Lung (tissue), 12 donors: ENCODE results near the gene DNAH3. TPM values are rescaled to one million over a fixed set of nuclear protein-coding genes. Genes with fewer than 3 reads are reported as not detected.

Source experiments
- ATAC-seq: fragments of 200-7000 bp; cut with Tn5 transposase; one replicate; pipeline ENCODE4 v1.9.1; 2020; ENCODE audit warnings: moderate number of reproducible peaks; ENCODE audit not compliant: insufficient read depth, low FRiP score
- DNase-seq, 3 donors: peaks; one replicate each; pipeline ENCODE4 v3.0.0-alpha.2; 2013 to 2017
- H3K27ac ChIP-seq, 2 donors: one replicate each; pipeline ENCODE4 v1.5.1; 2013; ENCODE audit warnings: mild to moderate bottlenecking in 2 of 2, moderate library complexity in 2 of 2, control low read depth in 1 of 2, inconsistent platforms in 1 of 2, low read depth in 1 of 2, low read length in 1 of 2
- H3K27me3 ChIP-seq, 3 donors: one replicate each; pipeline ENCODE4 v1.5.1; 2013; ENCODE audit warnings: low read length in 2 of 3; ENCODE audit not compliant: control insufficient read depth in 3 of 3, insufficient read depth in 3 of 3
- H3K36me3 ChIP-seq, 4 donors: one replicate each; pipeline ENCODE4 v1.5.1; 2013; ENCODE audit warnings: low read length in 4 of 4, mild to moderate bottlenecking in 1 of 4, moderate library complexity in 1 of 4; ENCODE audit not compliant: control insufficient read depth in 4 of 4, insufficient read depth in 4 of 4
- H3K4me1 ChIP-seq, 5 donors: one replicate each; pipeline ENCODE4 v1.5.1; 2013; ENCODE audit warnings: low read length in 5 of 5, mild to moderate bottlenecking in 2 of 5, moderate library complexity in 1 of 5; ENCODE audit not compliant: control insufficient read depth in 5 of 5, insufficient read depth in 5 of 5
- H3K4me3 ChIP-seq: one replicate; pipeline ENCODE4 v1.5.1; 2013; ENCODE audit warnings: mild to moderate bottlenecking, control low read depth, moderate library complexity
- H3K9ac ChIP-seq, 2 donors: one replicate each; pipeline ENCODE4 v1.5.1; 2013; ENCODE audit warnings: low read length in 2 of 2, control low read depth in 1 of 2; ENCODE audit not compliant: insufficient read depth in 1 of 2
- H3K9me3 ChIP-seq, 4 donors: one replicate each; pipeline ENCODE4 v1.5.1; 2013; ENCODE audit warnings: low read length in 3 of 4, mild to moderate bottlenecking in 1 of 4, moderate library complexity in 1 of 4; ENCODE audit not compliant: control insufficient read depth in 4 of 4, insufficient read depth in 3 of 4
- WGBS, 2 donors: extraction: QIAGEN DNeasy Blood & Tissue Kit; methylation state at CpG; one replicate each; pipeline ENCODE4 v1.1.7; 2013; 5-methylcytosine and 5-hydroxymethylcytosine counted together
- polyA plus RNA-seq, 2 donors: library from polyadenylated mRNA; stranded (reverse); fragments of 200-250 nt; gene quantifications; one replicate each; pipeline ENCODE4 v1.2.1, GENCODE V29; 2013
- total RNA-seq, 2 donors: library from RNA; depleted of rRNA in 1 of 2; stranded (reverse); fragments of >200 nt in 1 of 2; gene quantifications; one replicate each; pipeline ENCODE4 v1.2.1, GENCODE V29; 2014 to 2021
- TF ChIP-seq, protein P1 (sequence below): IDR thresholded peaks from 2 replicates; pipeline ENCODE4 v1.5.1; 2012; ENCODE audit warnings: mild to moderate bottlenecking; ENCODE audit errors: control extremely low read depth, extremely low read depth
- donor health status: control.
- donor health status: control.
- donor health status: Bipolar disorder and iron deficiency.
- donor health status: healthy.
- donor health status: DM: yes; HTN: yes; CAD: no.

Gene DNAH3
- total and polyA plus RNA-seq, 4 donors = 1.0 to 24.1 (median 12.8) TPM

DNA sequence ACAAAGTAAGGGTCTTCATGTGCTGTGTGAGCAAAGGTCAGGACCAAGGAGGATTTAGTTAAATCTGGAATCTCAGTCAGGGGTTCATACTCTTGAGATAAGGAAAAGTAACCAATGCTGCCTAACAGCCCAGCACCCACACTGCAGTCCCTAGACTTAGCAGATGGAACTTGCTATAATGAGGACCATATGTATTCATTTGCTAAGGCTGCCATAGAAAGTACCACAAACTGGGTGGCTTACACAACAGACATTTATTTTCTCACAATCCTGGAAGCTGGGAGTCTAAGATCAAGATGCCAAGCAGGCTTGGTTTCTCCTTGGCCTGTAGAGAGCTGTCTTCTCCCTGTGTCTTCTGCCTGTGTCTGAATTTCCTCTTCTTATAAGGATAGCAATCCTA lies 40.0 kb upstream of the DNAH3 start:
- Histone ChIP-seq H3K9me3 (peaks cover 0 to 6% (median 1%) of the 10 kb centered on the region in 4 donors), H3K9ac (no peak overlapping the region), H3K36me3 (no peaks in the 10 kb centered on the region), H3K4me3 (no peak overlapping the region), H3K4me1 (peaks cover 0 to 1% (median 0%) of the 10 kb centered on the region in 5 donors), H3K27me3 (peaks cover 0 to 3% (median 2%) of the 10 kb centered on the region in 3 donors), H3K27ac (no peak overlapping the region)
- DNase-seq = no peak
- TF ChIP-seq, protein P1, sequence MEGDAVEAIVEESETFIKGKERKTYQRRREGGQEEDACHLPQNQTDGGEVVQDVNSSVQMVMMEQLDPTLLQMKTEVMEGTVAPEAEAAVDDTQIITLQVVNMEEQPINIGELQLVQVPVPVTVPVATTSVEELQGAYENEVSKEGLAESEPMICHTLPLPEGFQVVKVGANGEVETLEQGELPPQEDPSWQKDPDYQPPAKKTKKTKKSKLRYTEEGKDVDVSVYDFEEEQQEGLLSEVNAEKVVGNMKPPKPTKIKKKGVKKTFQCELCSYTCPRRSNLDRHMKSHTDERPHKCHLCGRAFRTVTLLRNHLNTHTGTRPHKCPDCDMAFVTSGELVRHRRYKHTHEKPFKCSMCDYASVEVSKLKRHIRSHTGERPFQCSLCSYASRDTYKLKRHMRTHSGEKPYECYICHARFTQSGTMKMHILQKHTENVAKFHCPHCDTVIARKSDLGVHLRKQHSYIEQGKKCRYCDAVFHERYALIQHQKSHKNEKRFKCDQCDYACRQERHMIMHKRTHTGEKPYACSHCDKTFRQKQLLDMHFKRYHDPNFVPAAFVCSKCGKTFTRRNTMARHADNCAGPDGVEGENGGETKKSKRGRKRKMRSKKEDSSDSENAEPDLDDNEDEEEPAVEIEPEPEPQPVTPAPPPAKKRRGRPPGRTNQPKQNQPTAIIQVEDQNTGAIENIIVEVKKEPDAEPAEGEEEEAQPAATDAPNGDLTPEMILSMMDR = no peak
- no peak for ATAC-seq

DNA sequence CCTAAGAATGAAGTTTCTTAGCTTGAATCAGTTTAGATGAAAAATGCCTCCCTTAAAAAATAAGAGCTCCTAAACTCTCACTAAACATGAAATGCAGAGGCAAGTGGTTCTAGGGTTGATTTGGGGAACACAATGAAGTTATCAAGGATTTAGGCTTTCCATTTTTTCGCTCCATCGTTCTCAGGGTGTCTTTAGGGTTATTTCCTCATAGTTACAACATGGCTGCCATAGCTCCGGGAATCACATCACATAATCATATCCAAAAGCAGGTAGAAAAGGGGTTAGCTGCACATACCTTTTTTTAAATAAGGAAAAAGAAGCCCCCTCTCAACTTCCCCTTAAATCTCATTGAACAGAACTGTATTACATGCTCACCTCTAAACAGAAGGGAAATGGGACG lies 39.4 kb upstream of the DNAH3 start:
- ATAC-seq = no peak
- Histone ChIP-seq H3K27ac (no peak overlapping the region), H3K9ac (no peak overlapping the region), H3K9me3 (peaks cover 0 to 6% (median 1%) of the 10 kb centered on the region in 4 donors), H3K27me3 (peaks cover 0 to 3% (median 2%) of the 10 kb centered on the region in 3 donors), H3K4me1 (peaks cover 0 to 1% (median 0%) of the 10 kb centered on the region in 5 donors), H3K4me3 (no peak overlapping the region), H3K36me3 (no peaks in the 10 kb centered on the region)
- TF ChIP-seq, protein P1 = no peak
- 92 to 97% methylated on average over 4 of the region's 4 CpGs for WGBS, 2 donors
- DNase-seq = no peak

DNA sequence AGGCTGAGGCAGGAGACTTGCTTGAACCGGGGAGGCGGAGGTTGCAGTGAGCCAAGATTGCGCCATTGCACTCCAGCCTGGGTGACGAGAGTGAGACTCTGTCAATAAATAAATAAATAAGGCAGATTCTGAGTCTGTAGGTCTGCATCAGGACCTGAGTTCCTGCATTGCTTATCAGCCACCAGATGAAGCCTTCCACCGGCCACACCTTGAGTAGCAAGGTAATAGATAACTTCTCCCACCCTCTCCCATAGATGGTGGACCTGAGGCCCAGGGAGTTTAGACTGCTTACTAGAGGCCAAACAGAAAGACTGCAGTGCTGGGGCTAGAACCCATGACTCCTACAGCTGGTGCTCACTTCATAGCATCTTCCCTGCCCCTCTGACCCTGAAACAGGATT lies 38.7 kb upstream of the DNAH3 start:
- no peak overlapping the region for H3K4me3 ChIP-seq
- peaks cover 0 to 1% (median 0%) of the 10 kb centered on the region in 5 donors for H3K4me1 ChIP-seq
- H3K27me3 ChIP-seq = peaks cover 0 to 2% (median 0%) of the 10 kb centered on the region in 3 donors
- ATAC-seq = no peak
- H3K36me3 ChIP-seq = no peaks in the 10 kb centered on the region
- DNase-seq = no peak
- peaks cover 0 to 6% (median 1%) of the 10 kb centered on the region in 4 donors for H3K9me3 ChIP-seq
- 74 to 87% methylated on average over 5 of the region's 5 CpGs for WGBS, 2 donors
- H3K9ac ChIP-seq = no peak overlapping the region
- TF ChIP-seq, protein P1 = no peak
- no peak overlapping the region for H3K27ac ChIP-seq

DNA sequence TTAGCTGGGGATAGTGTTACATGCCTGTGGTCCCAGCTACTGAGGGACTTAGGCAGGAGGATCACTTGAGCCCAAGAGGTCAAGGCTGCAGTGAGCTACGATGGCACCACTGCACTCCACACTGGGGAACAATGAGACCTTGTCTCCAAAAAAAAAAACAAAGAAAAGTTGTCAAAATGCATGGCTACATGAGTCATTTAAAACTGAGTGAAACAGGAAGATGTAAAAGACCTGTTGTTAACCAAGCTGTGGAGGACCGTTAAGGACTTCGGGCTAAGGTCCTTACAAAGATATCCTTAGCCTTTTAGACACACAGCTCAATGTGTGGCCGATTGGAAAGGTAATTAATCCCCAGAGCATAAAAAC lies 35.7 kb upstream of the DNAH3 start:
- no peak for DNase-seq
- Histone ChIP-seq H3K9me3 (peaks cover 0 to 3% (median 1%) of the 10 kb centered on the region in 4 donors), H3K9ac (no peak overlapping the region), H3K4me1 (peaks cover 0 to 1% (median 0%) of the 10 kb centered on the region in 5 donors), H3K27me3 (no peaks in the 10 kb centered on the region), H3K27ac (no peak overlapping the region), H3K4me3 (no peak overlapping the region), H3K36me3 (peaks cover 4 to 9% (median 6%) of the 10 kb centered on the region in 4 donors)
- no peak for ATAC-seq
- 63 to 68% methylated on average over 4 of the region's 4 CpGs for WGBS, 2 donors
- TF ChIP-seq, protein P1 = no peak
